ENCODE measurements around the gene EDDM13.

Gene EDDM13

DNA sequence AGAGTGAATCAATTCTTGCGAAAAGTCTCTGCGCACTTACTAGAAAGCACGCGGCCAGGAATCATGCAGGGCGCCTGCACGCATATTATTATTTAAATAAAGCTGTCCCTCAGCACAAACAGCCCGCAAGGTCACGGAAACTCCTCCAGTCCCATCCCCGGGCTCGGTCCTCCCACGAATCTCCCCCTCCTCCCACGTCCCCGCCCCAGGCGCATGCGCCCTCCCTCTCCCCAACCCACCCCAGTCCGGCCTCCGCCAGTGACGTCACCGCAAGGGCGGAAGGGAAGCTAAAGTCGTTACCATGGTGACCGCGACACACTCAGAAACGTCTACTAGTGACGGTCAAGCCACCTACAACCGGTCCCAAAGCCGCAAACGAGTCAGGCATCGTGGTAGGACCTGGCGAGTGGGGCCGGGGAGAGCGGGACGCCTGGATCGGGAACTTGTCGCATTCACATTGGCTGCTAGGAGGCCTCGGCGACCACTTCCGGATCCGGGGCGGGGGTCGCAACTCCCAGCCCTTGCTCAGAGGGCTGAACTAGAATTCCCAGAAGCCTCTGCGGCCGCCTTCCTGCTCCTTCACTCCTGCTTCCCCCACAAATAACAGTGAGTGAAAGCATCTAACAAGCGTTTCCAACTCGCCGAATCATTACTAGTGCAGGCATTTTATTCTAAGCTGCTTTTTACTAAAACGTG is 42.0 kb downstream of the EDDM13 start, which contains the start of gene ZSCAN5A:
Gene ZSCAN5A (minus strand): TSS at position 459 of the 696 bp plus-strand sequence. CDS start 89,793 bp downstream, outside the sequence.
- no peak for TF ChIP-seq EZH2 (optimal IDR thresholded peaks at IDR 0.05; ENCODE audit: low read depth, low read length)
- TF ChIP-seq EZH2phosphoT487 (IDR thresholded peaks at IDR 0.05; ENCODE audit: low read length), result no peak
- TF ChIP-seq, protein P1, sequence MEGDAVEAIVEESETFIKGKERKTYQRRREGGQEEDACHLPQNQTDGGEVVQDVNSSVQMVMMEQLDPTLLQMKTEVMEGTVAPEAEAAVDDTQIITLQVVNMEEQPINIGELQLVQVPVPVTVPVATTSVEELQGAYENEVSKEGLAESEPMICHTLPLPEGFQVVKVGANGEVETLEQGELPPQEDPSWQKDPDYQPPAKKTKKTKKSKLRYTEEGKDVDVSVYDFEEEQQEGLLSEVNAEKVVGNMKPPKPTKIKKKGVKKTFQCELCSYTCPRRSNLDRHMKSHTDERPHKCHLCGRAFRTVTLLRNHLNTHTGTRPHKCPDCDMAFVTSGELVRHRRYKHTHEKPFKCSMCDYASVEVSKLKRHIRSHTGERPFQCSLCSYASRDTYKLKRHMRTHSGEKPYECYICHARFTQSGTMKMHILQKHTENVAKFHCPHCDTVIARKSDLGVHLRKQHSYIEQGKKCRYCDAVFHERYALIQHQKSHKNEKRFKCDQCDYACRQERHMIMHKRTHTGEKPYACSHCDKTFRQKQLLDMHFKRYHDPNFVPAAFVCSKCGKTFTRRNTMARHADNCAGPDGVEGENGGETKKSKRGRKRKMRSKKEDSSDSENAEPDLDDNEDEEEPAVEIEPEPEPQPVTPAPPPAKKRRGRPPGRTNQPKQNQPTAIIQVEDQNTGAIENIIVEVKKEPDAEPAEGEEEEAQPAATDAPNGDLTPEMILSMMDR (IDR thresholded peaks at IDR 0.05; ENCODE audit: low read length), result no peak
- Histone ChIP-seq H3K9me2 (replicated peaks; ENCODE audit: insufficient read depth, low read length) (no peaks in the 10 kb centered on the region), H3K4me1 (ENCODE audit: low read length) (peaks cover 12% of the 10 kb centered on the region), H3K27me3 (replicated peaks; ENCODE audit: insufficient read depth, low read length) (no peaks in the 10 kb centered on the region), H3F3A (ENCODE audit: insufficient read depth, low read length) (0 out of 2 replicates have a peak, but pooled peaks cover 5% of the 10 kb centered on the region), H3K9ac (ENCODE audit: low read length) (peak within 1 kb of the TSS; percentile 93), H3K36me3 (replicated peaks; ENCODE audit: insufficient read depth, low read length) (no peaks in the 10 kb centered on the region), H3K9me3 (replicated peaks; ENCODE audit: insufficient read depth, low read length) (no peaks in the 10 kb centered on the region), H2AFZ (ENCODE audit: low read length) (peak within 1 kb of the TSS; percentile 84), H3K27ac (ENCODE audit: low read length) (peak within 1 kb of the TSS; percentile 90), H3K4me3 (ENCODE audit: low read length) (peak within 1 kb of the TSS; percentile 90), H4K20me1 (ENCODE audit: insufficient read depth, low read length) (no peaks in the 10 kb centered on the region), H3K79me2 (ENCODE audit: low read length) (peaks cover 7% of the 10 kb centered on the region; the same call in 1 of the 2 replicates), H3K4me2 (ENCODE audit: low read depth, low read length) (peak within 1 kb of the TSS; percentile 85)
- DNase-seq, result peak; percentile 94

DNA sequence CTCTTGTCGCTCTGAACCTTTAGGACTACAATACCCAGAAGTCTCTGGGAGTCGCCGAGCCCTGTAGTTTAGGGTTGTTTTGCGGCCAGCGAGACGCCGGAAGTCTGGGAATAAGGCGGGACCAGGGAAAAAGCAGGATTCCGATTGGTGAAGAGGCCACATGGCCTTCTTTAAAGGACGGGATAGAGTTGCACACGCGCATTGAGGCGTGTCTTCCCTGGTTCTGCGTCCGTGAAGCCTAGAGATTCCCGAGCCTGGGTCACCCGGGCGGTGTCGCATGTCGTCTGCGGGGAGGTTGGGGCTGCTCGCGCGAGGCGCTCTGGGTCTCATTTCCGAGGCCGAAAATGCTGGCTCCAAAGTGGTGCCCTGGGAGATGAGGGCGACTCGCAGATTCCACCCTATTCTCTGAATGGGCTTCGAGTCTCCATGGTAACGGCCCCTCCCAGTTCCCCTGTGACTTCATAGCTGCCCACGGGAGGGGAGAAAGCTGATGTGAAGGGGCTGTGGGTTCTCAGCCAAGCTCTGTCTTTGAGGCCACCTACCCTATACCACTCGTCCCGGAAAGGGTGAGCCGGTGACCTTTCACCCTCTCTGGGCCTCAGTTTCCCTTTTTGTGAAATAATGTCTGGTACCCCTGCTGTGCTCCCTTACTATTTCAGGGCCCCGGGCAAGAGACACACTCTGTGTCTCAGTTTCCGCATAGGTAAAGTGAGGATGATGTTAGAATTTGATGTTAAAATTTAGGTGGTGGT is 42.7 kb downstream of the EDDM13 start:
- Histone ChIP-seq H3K4me3 (ENCODE audit: low read length) (peak overlapping the region; percentile 90), H4K20me1 (ENCODE audit: insufficient read depth, low read length) (no peaks in the 10 kb centered on the region), H3K4me2 (ENCODE audit: low read depth, low read length) (peak overlapping the region; percentile 85), H3K36me3 (replicated peaks; ENCODE audit: insufficient read depth, low read length) (no peaks in the 10 kb centered on the region), H3F3A (ENCODE audit: insufficient read depth, low read length) (0 out of 2 replicates have a peak, but pooled peaks cover 5% of the 10 kb centered on the region), H3K27me3 (replicated peaks; ENCODE audit: insufficient read depth, low read length) (no peaks in the 10 kb centered on the region), H2AFZ (ENCODE audit: low read length) (peak overlapping the region; percentile 84), H3K79me2 (ENCODE audit: low read length) (peaks cover 7% of the 10 kb centered on the region; the same call in 1 of the 2 replicates), H3K9ac (ENCODE audit: low read length) (peak overlapping the region; percentile 93), H3K4me1 (ENCODE audit: low read length) (peaks cover 12% of the 10 kb centered on the region), H3K9me3 (replicated peaks; ENCODE audit: insufficient read depth, low read length) (no peaks in the 10 kb centered on the region), H3K27ac (ENCODE audit: low read length) (peak overlapping the region; percentile 90), H3K9me2 (replicated peaks; ENCODE audit: insufficient read depth, low read length) (no peaks in the 10 kb centered on the region)
- TF ChIP-seq EZH2phosphoT487 (IDR thresholded peaks at IDR 0.05; ENCODE audit: low read length), result no peak
- TF ChIP-seq EZH2 (optimal IDR thresholded peaks at IDR 0.05; ENCODE audit: low read depth, low read length), result no peak
- TF ChIP-seq, protein P1 (IDR thresholded peaks at IDR 0.05; ENCODE audit: low read length), result no peak
- peak; percentile 96 for DNase-seq

DNA sequence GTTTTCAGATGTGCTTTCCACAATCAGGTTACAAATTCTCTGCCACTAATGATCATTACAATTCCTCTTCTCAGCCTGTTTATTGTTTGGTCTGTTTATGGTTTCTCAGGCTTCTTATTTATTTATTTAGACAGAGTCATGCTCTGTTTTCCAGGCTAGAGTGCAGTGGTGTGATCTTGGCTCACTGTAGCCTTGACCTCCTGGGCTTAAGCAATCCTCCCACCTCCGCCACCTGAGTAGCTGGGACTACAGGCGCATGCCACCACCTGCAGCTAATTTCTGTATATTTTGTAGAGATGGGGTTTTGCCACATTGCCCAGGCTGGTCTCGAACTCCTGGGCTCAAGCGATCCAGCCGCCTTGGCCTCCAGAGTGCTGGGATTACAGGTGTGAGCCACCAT is 44.2 kb downstream of the EDDM13 start:
- H3F3A ChIP-seq (ENCODE audit: insufficient read depth, low read length), result 0 out of 2 replicates have a peak, but pooled peaks cover 5% of the 10 kb centered on the region
- H3K4me2 ChIP-seq (ENCODE audit: low read depth, low read length), result no peak overlapping the region
- no peak overlapping the region for H3K27ac ChIP-seq (ENCODE audit: low read length)
- DNase-seq, result no peak
- H3K9ac ChIP-seq (ENCODE audit: low read length), result no peak overlapping the region
- H3K9me2 ChIP-seq (replicated peaks; ENCODE audit: insufficient read depth, low read length), result no peaks in the 10 kb centered on the region
- no peak overlapping the region for H2AFZ ChIP-seq (ENCODE audit: low read length)
- H3K9me3 ChIP-seq (replicated peaks; ENCODE audit: insufficient read depth, low read length), result no peaks in the 10 kb centered on the region
- H3K27me3 ChIP-seq (replicated peaks; ENCODE audit: insufficient read depth, low read length), result no peaks in the 10 kb centered on the region
- no peaks in the 10 kb centered on the region for H4K20me1 ChIP-seq (ENCODE audit: insufficient read depth, low read length)
- peaks cover 7% of the 10 kb centered on the region; the same call in 1 of the 2 replicates for H3K79me2 ChIP-seq (ENCODE audit: low read length)
- H3K4me1 ChIP-seq (ENCODE audit: low read length), result peaks cover 12% of the 10 kb centered on the region
- H3K4me3 ChIP-seq (ENCODE audit: low read length), result no peak overlapping the region
- no peak for TF ChIP-seq EZH2phosphoT487 (IDR thresholded peaks at IDR 0.05; ENCODE audit: low read length)
- TF ChIP-seq, protein P1 (IDR thresholded peaks at IDR 0.05; ENCODE audit: low read length), result no peak
- TF ChIP-seq EZH2 (optimal IDR thresholded peaks at IDR 0.05; ENCODE audit: low read depth, low read length), result no peak
- H3K36me3 ChIP-seq (replicated peaks; ENCODE audit: insufficient read depth, low read length), result no peaks in the 10 kb centered on the region

Measured in MM.1S (cell line).